ENCODE data around the gene LRP10. TPM values are rescaled to one million over a fixed set of nuclear protein-coding genes. Genes with fewer than 3 reads are reported as not detected.

LRP10 gene
- total and polyA plus RNA-seq, 2 experiments from 2014 or later, result 161 to 202 TPM

DNA sequence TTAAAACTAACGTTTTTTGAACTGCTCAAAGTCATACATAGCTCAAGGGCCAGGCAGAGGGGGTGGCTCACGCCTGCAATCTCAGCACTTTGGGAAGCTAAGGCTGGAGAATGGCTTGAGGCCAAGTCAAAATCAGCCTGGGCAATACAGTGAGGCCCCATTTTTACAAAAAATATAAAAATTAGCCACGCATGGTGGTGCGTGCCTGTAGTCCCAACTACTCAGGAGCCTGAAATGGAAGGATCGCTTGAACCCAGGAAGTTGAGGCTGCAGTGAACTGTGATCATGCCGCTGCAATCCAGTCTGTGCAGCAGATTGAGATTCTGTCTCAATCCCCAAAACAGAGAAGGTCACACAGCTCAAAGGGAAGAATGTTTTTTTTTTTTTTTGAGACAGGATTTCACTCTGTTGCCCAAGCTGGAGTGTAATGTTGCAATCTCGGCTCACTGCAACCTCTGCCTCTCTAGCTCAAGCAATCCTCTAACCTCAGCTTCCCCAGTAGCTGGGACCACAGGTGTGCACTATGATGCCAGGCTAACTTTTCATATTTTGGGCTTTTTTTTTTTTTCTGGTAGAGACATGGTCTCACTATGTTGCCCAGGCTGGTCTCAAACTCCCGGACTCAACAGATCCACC lies 44.5 kb downstream of the LRP10 start:
- Histone ChIP-seq H3K36me3 (ENCODE audit: low read depth) (peaks cover 12% of the 10 kb centered on the region), H3F3A (ENCODE audit: insufficient read depth) (peaks cover 14% of the 10 kb centered on the region), H3K9me3 (ENCODE audit: low read depth) (no peaks in the 10 kb centered on the region), H3K4me3 (no peak overlapping the region), H3K27me3 (replicated peaks; ENCODE audit: insufficient read depth) (no peaks in the 10 kb centered on the region), H4K20me1 (ENCODE audit: insufficient read depth) (no peaks in the 10 kb centered on the region), H3K79me2 (ENCODE audit: insufficient read depth) (peaks cover 76% of the 10 kb centered on the region), H3K9ac (no peak overlapping the region), H3K9me2 (ENCODE audit: insufficient read depth) (no peaks in the 10 kb centered on the region), H2AFZ (no peak overlapping the region), H3K4me2 (ENCODE audit: unreplicated experiment) (no peak overlapping the region), H3K27ac (0 out of 2 replicates have a peak overlapping the region, but pooled peaks have one; percentile 3), H3K4me1 (ENCODE audit: insufficient read depth) (peaks cover 21% of the 10 kb centered on the region)
- peak; percentile 46 for DNase-seq
- 82 to 84% methylated on average over 8 of the region's 8 CpGs for WGBS, 2 experiments (ENCODE audit: low coverage in 1 of 2, low lambda C conversion rate in 2 of 2, missing lambda C conversion rate in 2 of 2)
- TF ChIP-seq EZH2phosphoT487 (IDR thresholded peaks at IDR 0.05; ENCODE audit: insufficient read depth, low read depth), result no peak
- TF ChIP-seq EZH2 (IDR thresholded peaks at IDR 0.05; ENCODE audit: insufficient read depth, poor library complexity, severe bottlenecking), result no peak
- in situ Hi-C loops (cut with MboI), result no loop called here

- Histone ChIP-seq H3K27me3 (replicated peaks; ENCODE audit: insufficient read depth) (no peaks in the 10 kb centered on the region), H3F3A (ENCODE audit: insufficient read depth) (peaks cover 34% of the 10 kb centered on the region), H3K9me2 (ENCODE audit: insufficient read depth) (no peaks in the 10 kb centered on the region), H3K9me3 (ENCODE audit: low read depth) (no peaks in the 10 kb centered on the region), H3K36me3 (ENCODE audit: low read depth) (peaks cover 25% of the 10 kb centered on the region), H3K4me2 (ENCODE audit: unreplicated experiment) (peak within 1 kb of the TSS; percentile 80), H3K9ac (peak within 1 kb of the TSS; percentile 97), H3K79me2 (ENCODE audit: insufficient read depth) (peaks cover 46% of the 10 kb centered on the region), H3K4me3 (peak within 1 kb of the TSS; percentile 97), H4K20me1 (ENCODE audit: insufficient read depth) (no peaks in the 10 kb centered on the region), H3K27ac (peak within 1 kb of the TSS; percentile 94), H3K4me1 (ENCODE audit: insufficient read depth) (peaks cover 21% of the 10 kb centered on the region), H2AFZ (peak within 1 kb of the TSS; percentile 86)
- in situ Hi-C loops (cut with MboI), result no loop called here
- no peak for TF ChIP-seq EZH2 (IDR thresholded peaks at IDR 0.05; ENCODE audit: insufficient read depth, poor library complexity, severe bottlenecking)
- no peak for TF ChIP-seq EZH2phosphoT487 (IDR thresholded peaks at IDR 0.05; ENCODE audit: insufficient read depth, low read depth)
- peak; percentile 100 for DNase-seq
- WGBS, 2 experiments (ENCODE audit: low coverage in 1 of 2, low lambda C conversion rate in 2 of 2, missing lambda C conversion rate in 2 of 2), result 0 to 1% methylated on average over 46 of the region's 46 CpGs
Measured at GRCh38 chr14:22918804-22919600, 47.5 kb downstream of the LRP10 start, which contains the start of gene RBM23. Gene RBM23 (minus strand): TSS chr14:22919149.

DNA sequence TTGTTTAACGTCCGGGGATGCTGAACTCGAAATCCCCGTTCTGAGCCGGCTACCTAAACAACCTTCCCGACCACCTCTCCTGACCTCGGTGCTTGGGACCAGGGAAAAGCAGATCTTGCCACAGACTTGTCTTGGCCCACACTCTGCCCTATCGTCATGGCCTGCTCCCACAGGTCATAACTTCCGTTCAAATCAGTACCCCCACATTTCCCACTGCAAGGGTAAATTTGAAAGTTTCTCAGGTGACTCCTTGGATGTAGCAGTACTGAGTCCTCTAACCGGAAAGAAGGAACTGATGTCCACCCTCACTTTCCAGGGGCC lies 48.0 kb downstream of the LRP10 start:
- Histone ChIP-seq H3K9me3 (ENCODE audit: low read depth) (no peaks in the 10 kb centered on the region), H3K9ac (peak overlapping the region; percentile 67), H3K79me2 (ENCODE audit: insufficient read depth) (peaks cover 40% of the 10 kb centered on the region), H3F3A (ENCODE audit: insufficient read depth) (peaks cover 34% of the 10 kb centered on the region), H4K20me1 (ENCODE audit: insufficient read depth) (no peaks in the 10 kb centered on the region), H3K36me3 (ENCODE audit: low read depth) (peaks cover 30% of the 10 kb centered on the region), H3K4me1 (ENCODE audit: insufficient read depth) (peaks cover 21% of the 10 kb centered on the region), H3K4me2 (ENCODE audit: unreplicated experiment) (peak overlapping the region; percentile 52), H3K27ac (peak overlapping the region; percentile 83), H2AFZ (peak overlapping the region; percentile 84), H3K27me3 (replicated peaks; ENCODE audit: insufficient read depth) (no peaks in the 10 kb centered on the region), H3K4me3 (peak overlapping the region; percentile 61), H3K9me2 (ENCODE audit: insufficient read depth) (no peaks in the 10 kb centered on the region)
- in situ Hi-C loops (cut with MboI), result no loop called here
- no peak for DNase-seq
- 15 to 16% methylated on average over 10 of the region's 10 CpGs for WGBS, 2 experiments (ENCODE audit: low coverage in 1 of 2, low lambda C conversion rate in 2 of 2, missing lambda C conversion rate in 2 of 2)
- no peak for TF ChIP-seq EZH2phosphoT487 (IDR thresholded peaks at IDR 0.05; ENCODE audit: insufficient read depth, low read depth)
- no peak for TF ChIP-seq EZH2 (IDR thresholded peaks at IDR 0.05; ENCODE audit: insufficient read depth, poor library complexity, severe bottlenecking)

DNA sequence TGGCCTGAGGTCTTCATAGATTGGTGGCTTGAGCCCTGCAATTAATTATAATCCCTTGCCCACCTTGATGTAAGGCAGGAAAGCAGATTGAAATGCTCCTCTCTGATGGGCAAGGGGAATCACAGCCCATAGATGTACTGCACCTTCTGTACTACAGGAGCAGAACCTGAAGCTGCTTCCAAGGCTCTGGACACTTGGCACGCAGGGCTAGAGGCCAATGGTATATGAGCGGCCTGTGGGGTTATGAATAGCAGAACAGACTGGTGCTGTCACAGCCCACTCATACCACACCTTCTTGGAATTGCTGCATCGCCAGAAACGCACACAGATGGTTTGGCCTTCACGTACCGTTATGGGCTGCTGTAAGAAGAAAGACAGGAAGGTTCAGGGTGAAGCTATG lies 49.2 kb downstream of the LRP10 start:
- TF ChIP-seq EZH2phosphoT487 (IDR thresholded peaks at IDR 0.05; ENCODE audit: insufficient read depth, low read depth) (no peak), EZH2 (IDR thresholded peaks at IDR 0.05; ENCODE audit: insufficient read depth, poor library complexity, severe bottlenecking) (no peak)
- Histone ChIP-seq H3K9me3 (ENCODE audit: low read depth) (no peaks in the 10 kb centered on the region), H3K4me3 (no peak overlapping the region), H3K27me3 (replicated peaks; ENCODE audit: insufficient read depth) (no peaks in the 10 kb centered on the region), H3K4me2 (ENCODE audit: unreplicated experiment) (no peak overlapping the region), H3K27ac (no peak overlapping the region), H3K9ac (no peak overlapping the region), H3K4me1 (ENCODE audit: insufficient read depth) (peaks cover 21% of the 10 kb centered on the region), H2AFZ (no peak overlapping the region), H3K79me2 (ENCODE audit: insufficient read depth) (peaks cover 32% of the 10 kb centered on the region), H3F3A (ENCODE audit: insufficient read depth) (peaks cover 34% of the 10 kb centered on the region), H4K20me1 (ENCODE audit: insufficient read depth) (no peaks in the 10 kb centered on the region), H3K9me2 (ENCODE audit: insufficient read depth) (no peaks in the 10 kb centered on the region), H3K36me3 (ENCODE audit: low read depth) (peaks cover 36% of the 10 kb centered on the region)
- in situ Hi-C loops (cut with MboI), result no loop called here
- DNase-seq, result no peak
- WGBS, 2 experiments (ENCODE audit: low coverage in 1 of 2, low lambda C conversion rate in 2 of 2, missing lambda C conversion rate in 2 of 2), result 85 to 89% methylated on average over 6 of the region's 6 CpGs
